Neural crest cell (in vitro differentiated cells): ENCODE measurements around the gene NEURL4. TPM values are rescaled to one million over a fixed set of nuclear protein-coding genes. Genes with fewer than 3 reads are reported as not detected.

Source experiments
- DNase-seq: peaks from one replicate; pipeline ENCODE4 v3.0.0; 2021; ENCODE audit warnings: low read depth, mixed read lengths, low spot score
- H3K27ac Mint-ChIP-seq: one replicate; pipeline ENCODE4 v1.8.0; 2021; ENCODE audit warnings: mild to moderate bottlenecking, mixed read lengths; ENCODE audit not compliant: unreplicated experiment
- H3K27me3 Mint-ChIP-seq: 2 replicates; pipeline ENCODE4 v1.8.0; 2021; ENCODE audit warnings: low read depth, mild to moderate bottlenecking, mixed read lengths
- H3K36me3 Mint-ChIP-seq: 2 replicates; pipeline ENCODE4 v1.8.0; 2021; ENCODE audit warnings: low read depth, mild to moderate bottlenecking, mixed read lengths
- H3K4me1 Mint-ChIP-seq: 2 replicates; pipeline ENCODE4 v1.8.0; 2021; ENCODE audit warnings: mixed read lengths
- H3K4me3 Mint-ChIP-seq: one replicate; pipeline ENCODE4 v1.8.0; 2021; ENCODE audit warnings: mild to moderate bottlenecking, mixed read lengths
- H3K9me3 Mint-ChIP-seq: 2 replicates; pipeline ENCODE4 v1.8.0; 2021; ENCODE audit warnings: mixed read lengths
- CTCF ChIP-seq: fragments of 200-600 bp; sonication (generic); conservative IDR thresholded peaks from 2 replicates; pipeline ENCODE4 v1.5.0; 2021; ENCODE audit warnings: antibody characterized with exemption, mild to moderate bottlenecking
- total RNA-seq: library from RNA; stranded (reverse); gene quantifications from 2 replicates; pipeline ENCODE4 v1.2.1, GENCODE V29; 2021

NEURL4 gene
- total RNA-seq, 1 donor from 2014 or later: 69.5 TPM

DNA sequence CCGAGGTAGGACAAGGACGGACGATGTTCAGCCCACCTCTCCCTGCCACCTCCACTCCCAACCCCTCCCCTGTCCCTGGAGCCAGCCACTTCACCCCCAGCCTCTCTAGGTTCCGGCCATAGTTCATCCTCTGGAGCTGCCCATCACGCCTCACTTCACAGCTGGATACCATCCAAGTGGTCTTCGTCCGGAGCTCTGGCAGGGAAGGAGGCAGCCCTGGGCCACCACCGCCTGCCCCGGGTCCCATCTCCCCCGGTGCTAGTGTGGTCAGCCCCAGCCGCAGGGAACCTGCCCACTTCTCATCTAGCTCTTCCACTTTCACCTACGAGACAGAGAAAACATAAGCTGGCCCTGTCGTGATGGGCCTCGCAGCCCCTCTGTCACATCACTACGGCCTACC lies 7.7 kb downstream of the NEURL4 start:
- H3K4me3 Mint-ChIP-seq: peak overlapping the region; percentile 20

GRCh38 chr17:7318121-7318860 lies 10.8 kb downstream of the NEURL4 start:
- H3K4me3 Mint-ChIP-seq: peak overlapping the region; percentile 82
- peaks cover 19% of the 10 kb centered on the region for H3K4me1 Mint-ChIP-seq
- H3K36me3 Mint-ChIP-seq: peaks cover 3% of the 10 kb centered on the region
- no peak for TF ChIP-seq CTCF
- H3K27me3 Mint-ChIP-seq: peaks cover 5% of the 10 kb centered on the region
- H3K27ac Mint-ChIP-seq: no peak overlapping the region
- no peak for DNase-seq
- no peaks in the 10 kb centered on the region for H3K9me3 Mint-ChIP-seq

More for the DNA sequence above, 7.7 kb downstream of the NEURL4 start:
- no peak for TF ChIP-seq CTCF
- Mint-ChIP-seq H3K27me3 (no peaks in the 10 kb centered on the region), H3K36me3 (peaks cover 3% of the 10 kb centered on the region), H3K9me3 (no peaks in the 10 kb centered on the region), H3K4me1 (peaks cover 1% of the 10 kb centered on the region), H3K27ac (no peak overlapping the region)
- no peak for DNase-seq

DNA sequence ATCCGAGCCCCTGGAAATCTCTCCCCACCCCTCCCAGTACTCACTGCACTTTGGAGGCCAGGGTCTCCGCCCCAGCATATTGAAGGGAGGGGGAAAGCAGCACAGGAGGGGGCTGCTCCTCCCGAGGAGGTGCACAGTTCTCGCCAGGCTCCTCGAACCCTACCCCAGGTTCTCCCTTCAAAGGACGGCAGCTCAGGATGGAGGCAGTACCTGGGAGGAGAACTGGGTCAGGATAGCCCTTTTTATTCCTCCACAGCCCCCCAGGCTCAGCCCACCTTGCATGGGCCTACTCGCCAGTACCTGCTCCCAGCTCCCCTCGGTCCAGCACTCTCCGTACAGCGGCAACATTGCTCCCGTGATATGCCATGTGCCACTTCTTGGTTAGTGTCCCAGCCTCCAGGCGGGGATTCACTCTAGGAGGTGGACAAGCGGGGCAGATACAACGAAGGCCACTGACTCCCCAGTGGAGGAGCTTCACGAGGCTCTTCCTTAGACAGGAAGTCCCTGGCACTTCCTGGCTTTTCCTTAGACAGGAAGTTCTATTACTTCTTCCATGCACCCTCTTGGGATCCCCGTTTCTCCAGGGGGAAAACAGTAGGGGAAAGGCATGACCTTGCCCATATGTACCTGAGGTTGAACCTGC lies 11.9 kb downstream of the NEURL4 start:
- Mint-ChIP-seq H3K27ac (peak overlapping the region; percentile 12), H3K4me3 (peak overlapping the region; percentile 82), H3K36me3 (peaks cover 12% of the 10 kb centered on the region), H3K4me1 (peaks cover 27% of the 10 kb centered on the region), H3K9me3 (no peaks in the 10 kb centered on the region), H3K27me3 (peaks cover 7% of the 10 kb centered on the region)
- DNase-seq: no peak
- TF ChIP-seq CTCF: no peak

- H3K9me3 Mint-ChIP-seq: no peaks in the 10 kb centered on the region
- H3K4me3 Mint-ChIP-seq: peak overlapping the region; percentile 92
- peaks cover 16% of the 10 kb centered on the region for H3K36me3 Mint-ChIP-seq
- DNase-seq: no peak
- peaks cover 9% of the 10 kb centered on the region for H3K27me3 Mint-ChIP-seq
- TF ChIP-seq CTCF: no peak
- peak overlapping the region; percentile 75 for H3K27ac Mint-ChIP-seq
- H3K4me1 Mint-ChIP-seq: peaks cover 35% of the 10 kb centered on the region
These were observed 13.4 kb downstream of the NEURL4 start for GRCh38 chr17:7315570-7316235.

- Mint-ChIP-seq H3K27ac (peak within 1 kb of the TSS; percentile 75), H3K27me3 (peaks cover 9% of the 10 kb centered on the region), H3K36me3 (peaks cover 23% of the 10 kb centered on the region), H3K4me1 (peaks cover 43% of the 10 kb centered on the region), H3K9me3 (no peaks in the 10 kb centered on the region), H3K4me3 (peak within 1 kb of the TSS; percentile 99)
- DNase-seq: peak; percentile 86
- no peak for TF ChIP-seq CTCF
These were observed 14.2 kb downstream of the NEURL4 start, which contains the start of gene GPS2 for GRCh38 chr17:7314719-7315569. GPS2 (minus strand) TSS chr17:7315360; CDS start chr17:7315052, 308 bp downstream.
